ENCODE measurements around the gene AMN.

The AMN gene

GRCh38 chr14:102937331-102938175 is 15.1 kb downstream of the AMN start:
- Histone ChIP-seq H3K36me3 (ENCODE audit: insufficient read depth, low read length) (no peaks in the 10 kb centered on the region), H3K9ac (ENCODE audit: low read depth, low read length) (no peak overlapping the region), H3K27me3 (ENCODE audit: insufficient read depth, low read length, poor library complexity) (no peaks in the 10 kb centered on the region), H2AFZ (ENCODE audit: low read depth, low read length) (no peak overlapping the region), H4K20me1 (ENCODE audit: insufficient read depth, low read length) (no peaks in the 10 kb centered on the region; the same call in 1 of the 2 replicates), H3K4me2 (ENCODE audit: insufficient read depth, low read length) (no peak overlapping the region), H3K79me2 (ENCODE audit: insufficient read depth, low read length) (no peaks in the 10 kb centered on the region), H3K4me3 (ENCODE audit: low read depth in 1 of 2, low read length in 2 of 2) (no peak overlapping the region), H3K27ac (ENCODE audit: low read length) (no peak overlapping the region), H3K4me1 (ENCODE audit: insufficient read depth, low read length) (no peaks in the 10 kb centered on the region), H3K9me3 (ENCODE audit: insufficient read depth, low read length, severe bottlenecking) (no peaks in the 10 kb centered on the region)
- no peak for TF ChIP-seq EZH2 (IDR thresholded peaks at IDR 0.05; ENCODE audit: borderline replicate concordance, low read depth, low read length, severe bottlenecking)
- TF ChIP-seq CTCF (IDR thresholded peaks at IDR 0.05; ENCODE audit: borderline replicate concordance, extremely low read depth, low read length, poor library complexity, severe bottlenecking): no peak
- ATAC-seq (ENCODE audit: insufficient read depth, low read depth): no peak
- DNase-seq: no peak

DNA sequence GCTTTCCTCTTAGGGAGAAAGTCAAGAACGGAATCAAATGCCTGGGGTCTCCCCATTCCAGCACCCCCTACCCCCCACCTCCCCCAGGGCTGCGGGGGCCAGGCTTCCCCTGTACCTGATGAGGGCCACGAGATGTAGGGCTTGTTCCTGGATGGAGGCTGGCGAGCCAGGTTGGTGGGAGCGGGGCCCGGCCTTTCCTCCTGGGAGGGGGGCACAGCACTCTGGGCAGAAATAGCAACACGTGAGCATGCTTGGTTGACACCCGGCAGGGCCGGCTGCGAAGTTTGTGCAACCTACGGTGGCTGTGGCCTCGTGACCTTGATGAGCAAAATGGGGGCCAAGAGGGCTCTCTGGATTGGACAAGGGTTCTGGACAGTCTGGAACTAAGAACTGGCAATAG is 15.7 kb downstream of the AMN start:
- H3K4me1 ChIP-seq (ENCODE audit: insufficient read depth, low read length): no peaks in the 10 kb centered on the region
- H3K27me3 ChIP-seq (ENCODE audit: insufficient read depth, low read length, poor library complexity): no peaks in the 10 kb centered on the region
- DNase-seq (no peak), ATAC-seq (ENCODE audit: insufficient read depth, low read depth) (no peak)
- H4K20me1 ChIP-seq (ENCODE audit: insufficient read depth, low read length): no peaks in the 10 kb centered on the region; the same call in 1 of the 2 replicates
- no peak overlapping the region for H3K4me3 ChIP-seq (ENCODE audit: low read depth in 1 of 2, low read length in 2 of 2)
- no peak overlapping the region for H3K27ac ChIP-seq (ENCODE audit: low read length)
- no peaks in the 10 kb centered on the region for H3K79me2 ChIP-seq (ENCODE audit: insufficient read depth, low read length)
- no peaks in the 10 kb centered on the region for H3K36me3 ChIP-seq (ENCODE audit: insufficient read depth, low read length)
- H3K9ac ChIP-seq (ENCODE audit: low read depth, low read length): no peak overlapping the region
- H3K9me3 ChIP-seq (ENCODE audit: insufficient read depth, low read length, severe bottlenecking): no peaks in the 10 kb centered on the region
- no peak overlapping the region for H3K4me2 ChIP-seq (ENCODE audit: insufficient read depth, low read length)
- H2AFZ ChIP-seq (ENCODE audit: low read depth, low read length): no peak overlapping the region
- TF ChIP-seq EZH2 (IDR thresholded peaks at IDR 0.05; ENCODE audit: borderline replicate concordance, low read depth, low read length, severe bottlenecking) (no peak), CTCF (IDR thresholded peaks at IDR 0.05; ENCODE audit: borderline replicate concordance, extremely low read depth, low read length, poor library complexity, severe bottlenecking) (no peak)

GRCh38 chr14:102939329-102939728 is 16.9 kb downstream of the AMN start:
- no peaks in the 10 kb centered on the region for H3K9me3 ChIP-seq (ENCODE audit: insufficient read depth, low read length, severe bottlenecking)
- H2AFZ ChIP-seq (ENCODE audit: low read depth, low read length): no peak overlapping the region
- H4K20me1 ChIP-seq (ENCODE audit: insufficient read depth, low read length): no peaks in the 10 kb centered on the region; the same call in 1 of the 2 replicates
- no peaks in the 10 kb centered on the region for H3K27me3 ChIP-seq (ENCODE audit: insufficient read depth, low read length, poor library complexity)
- H3K79me2 ChIP-seq (ENCODE audit: insufficient read depth, low read length): no peaks in the 10 kb centered on the region
- ATAC-seq (ENCODE audit: insufficient read depth, low read depth) (no peak), DNase-seq (no peak)
- H3K4me3 ChIP-seq (ENCODE audit: low read depth in 1 of 2, low read length in 2 of 2): no peak overlapping the region
- no peak overlapping the region for H3K27ac ChIP-seq (ENCODE audit: low read length)
- H3K4me2 ChIP-seq (ENCODE audit: insufficient read depth, low read length): no peak overlapping the region
- no peaks in the 10 kb centered on the region for H3K36me3 ChIP-seq (ENCODE audit: insufficient read depth, low read length)
- no peak overlapping the region for H3K9ac ChIP-seq (ENCODE audit: low read depth, low read length)
- H3K4me1 ChIP-seq (ENCODE audit: insufficient read depth, low read length): no peaks in the 10 kb centered on the region
- TF ChIP-seq EZH2 (IDR thresholded peaks at IDR 0.05; ENCODE audit: borderline replicate concordance, low read depth, low read length, severe bottlenecking) (no peak), CTCF (IDR thresholded peaks at IDR 0.05; ENCODE audit: borderline replicate concordance, extremely low read depth, low read length, poor library complexity, severe bottlenecking) (no peak)

Measured in DND-41 (cell line).